OCI-LY1 (cell line): ENCODE results near the gene RIOK1.
"Not testable (repeated sequence)": the region's sequence is repeated elsewhere in the genome, so short reads cannot be mapped to it uniquely, and the experiment has no call there.

ENCODE experiments used
- H2AFZ ChIP-seq: fragments of 200-600 bp; sonication (generic), shearing (Covaris generic); 2 replicates; pipeline ENCODE4 v1.6.0; 2014; ENCODE audit warnings: antibody characterized with exemption, mild to moderate bottlenecking, low read length
- H3F3A ChIP-seq: fragments of 200-600 bp; sonication (generic), shearing (Covaris generic); 2 replicates; pipeline ENCODE4 v1.6.0; 2014; ENCODE audit warnings: mild to moderate bottlenecking, antibody characterized with exemption, low read length, moderate library complexity; ENCODE audit not compliant: insufficient read depth
- H3K27ac ChIP-seq: fragments of 200-600 bp; sonication (generic); 2 replicates; pipeline ENCODE4 v1.5.1; 2014; ENCODE audit warnings: low read length, mixed run types, mild to moderate bottlenecking, low read depth; ENCODE audit not compliant: poor library complexity, severe bottlenecking
- H3K27me3 ChIP-seq: fragments of 200-600 bp; sonication (generic); 2 replicates; pipeline ENCODE4 v1.6.0; 2014; ENCODE audit warnings: antibody characterized with exemption, mild to moderate bottlenecking, low read length, moderate library complexity; ENCODE audit not compliant: insufficient read depth
- H3K36me3 ChIP-seq: fragments of 200-600 bp; sonication (generic); 2 replicates; pipeline ENCODE4 v1.6.1; 2014; ENCODE audit warnings: mild to moderate bottlenecking, antibody characterized with exemption, low read length, moderate library complexity, mixed read lengths; ENCODE audit not compliant: insufficient read depth
- H3K4me1 ChIP-seq: fragments of 200-600 bp; sonication (generic); 2 replicates; pipeline ENCODE4 v1.5.1; 2014; ENCODE audit warnings: mild to moderate bottlenecking, low read length, moderate library complexity; ENCODE audit not compliant: insufficient read depth, severe bottlenecking
- H3K4me2 ChIP-seq: fragments of 200-600 bp; sonication (generic), shearing (Covaris generic); 2 replicates; pipeline ENCODE4 v1.6.1; 2014; ENCODE audit warnings: low read length
- H3K4me3 ChIP-seq: fragments of 200-600 bp; sonication (generic); 2 replicates; pipeline ENCODE4 v1.5.1; 2014; ENCODE audit warnings: low read length, low read depth, mild to moderate bottlenecking, mixed read lengths; ENCODE audit not compliant: poor library complexity, severe bottlenecking
- H3K79me2 ChIP-seq: fragments of 200-600 bp; shearing (Covaris generic); 2 replicates; pipeline ENCODE4 v1.6.1; 2016; ENCODE audit warnings: mixed run types, low read length, mixed read lengths; ENCODE audit not compliant: insufficient read depth
- H3K9ac ChIP-seq: fragments of 200-600 bp; sonication (generic), shearing (Covaris generic); 2 replicates; pipeline ENCODE4 v1.6.1; 2014; ENCODE audit warnings: mild to moderate bottlenecking, low read length, mixed read lengths
- H3K9me2 ChIP-seq: fragments of 200-600 bp; sonication (generic), shearing (Covaris generic); 2 replicates; pipeline ENCODE4 v1.6.1; 2014; ENCODE audit warnings: low read depth, mild to moderate bottlenecking, low read length, mixed read lengths
- H3K9me3 ChIP-seq: fragments of 200-600 bp; shearing (Covaris generic); 2 replicates; pipeline ENCODE4 v1.6.1; 2014; ENCODE audit warnings: low read length, mixed read lengths
- H4K20me1 ChIP-seq: fragments of 200-600 bp; sonication (generic), shearing (Covaris generic); 2 replicates; pipeline ENCODE4 v1.6.0; 2016; ENCODE audit warnings: mild to moderate bottlenecking, low read length; ENCODE audit not compliant: insufficient read depth
- EZH2 ChIP-seq: fragments of 200-600 bp; sonication (generic), shearing (Covaris generic); IDR thresholded peaks from 2 replicates; pipeline ENCODE4 v1.8.0; 2017; ENCODE audit warnings: borderline replicate concordance, mixed run types, mild to moderate bottlenecking, antibody characterized with exemption, low read length, moderate library complexity, mixed read lengths
- TF ChIP-seq, protein P1 (sequence below): fragments of 200-600 bp; sonication (generic), shearing (Covaris generic); IDR thresholded peaks from 2 replicates; pipeline ENCODE4 v1.5.1; 2017; ENCODE audit warnings: mild to moderate bottlenecking, antibody characterized with exemption, low read length, moderate library complexity, mixed read lengths

The RIOK1 gene

DNA sequence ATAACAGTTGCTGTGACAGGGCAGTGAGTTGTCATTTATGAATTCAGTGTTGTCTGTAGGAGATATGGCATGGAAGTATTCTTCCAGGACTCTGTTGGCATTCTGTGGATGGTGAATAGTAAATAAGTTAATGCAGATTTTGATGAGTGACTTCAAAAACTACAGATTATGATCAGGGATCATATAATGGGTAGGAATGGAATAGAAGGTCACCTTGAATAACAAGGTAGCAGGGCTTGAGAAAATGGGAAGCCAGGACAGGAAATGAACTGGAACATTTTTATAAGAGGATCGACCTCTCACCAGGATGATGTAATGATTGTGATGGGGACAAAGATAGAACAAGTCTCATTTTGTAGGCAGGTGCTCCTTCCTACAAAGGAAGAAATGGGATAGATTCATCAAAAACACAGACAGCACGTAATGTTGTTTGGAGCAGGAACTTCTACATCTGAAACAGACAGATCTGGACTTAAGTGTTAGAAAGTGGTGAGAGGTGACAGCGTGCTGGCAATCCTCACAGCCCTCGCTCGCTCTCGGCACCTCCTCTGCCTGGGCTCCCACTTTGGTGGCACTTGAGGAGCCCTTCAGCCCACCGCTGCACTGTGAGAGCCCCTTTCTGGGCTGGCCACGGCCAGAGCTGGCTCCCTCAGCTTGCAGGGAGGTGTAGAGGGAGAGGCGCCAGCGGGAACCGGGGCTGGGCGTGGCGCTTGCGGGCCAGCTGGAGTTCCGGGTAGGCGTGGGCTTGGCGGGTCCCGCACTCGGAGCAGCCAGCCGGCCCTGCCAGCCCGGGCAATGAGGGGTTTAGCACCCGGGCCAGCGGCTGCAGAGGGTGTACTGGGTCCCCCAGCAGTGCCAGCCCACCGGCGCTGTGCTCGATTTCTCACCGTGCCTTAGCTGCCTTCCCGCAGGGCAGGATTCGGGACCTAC lies 45.8 kb upstream of the RIOK1 start:
- no peak overlapping the region for H3K27ac ChIP-seq
- H3K9me2 ChIP-seq = no peaks in the 10 kb centered on the region
- H3K27me3 ChIP-seq = no peaks in the 10 kb centered on the region
- TF ChIP-seq, protein P1, sequence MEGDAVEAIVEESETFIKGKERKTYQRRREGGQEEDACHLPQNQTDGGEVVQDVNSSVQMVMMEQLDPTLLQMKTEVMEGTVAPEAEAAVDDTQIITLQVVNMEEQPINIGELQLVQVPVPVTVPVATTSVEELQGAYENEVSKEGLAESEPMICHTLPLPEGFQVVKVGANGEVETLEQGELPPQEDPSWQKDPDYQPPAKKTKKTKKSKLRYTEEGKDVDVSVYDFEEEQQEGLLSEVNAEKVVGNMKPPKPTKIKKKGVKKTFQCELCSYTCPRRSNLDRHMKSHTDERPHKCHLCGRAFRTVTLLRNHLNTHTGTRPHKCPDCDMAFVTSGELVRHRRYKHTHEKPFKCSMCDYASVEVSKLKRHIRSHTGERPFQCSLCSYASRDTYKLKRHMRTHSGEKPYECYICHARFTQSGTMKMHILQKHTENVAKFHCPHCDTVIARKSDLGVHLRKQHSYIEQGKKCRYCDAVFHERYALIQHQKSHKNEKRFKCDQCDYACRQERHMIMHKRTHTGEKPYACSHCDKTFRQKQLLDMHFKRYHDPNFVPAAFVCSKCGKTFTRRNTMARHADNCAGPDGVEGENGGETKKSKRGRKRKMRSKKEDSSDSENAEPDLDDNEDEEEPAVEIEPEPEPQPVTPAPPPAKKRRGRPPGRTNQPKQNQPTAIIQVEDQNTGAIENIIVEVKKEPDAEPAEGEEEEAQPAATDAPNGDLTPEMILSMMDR = no peak
- no peak for TF ChIP-seq EZH2
- no peak overlapping the region for H3K9ac ChIP-seq
- H3F3A ChIP-seq = no peaks in the 10 kb centered on the region
- no peaks in the 10 kb centered on the region for H3K4me1 ChIP-seq
- no peaks in the 10 kb centered on the region for H4K20me1 ChIP-seq
- no peaks in the 10 kb centered on the region for H3K79me2 ChIP-seq
- no peak overlapping the region for H3K4me3 ChIP-seq
- H3K4me2 ChIP-seq = no peak overlapping the region
- H3K9me3 ChIP-seq = no peaks in the 10 kb centered on the region
- H2AFZ ChIP-seq = no peak overlapping the region
- no peaks in the 10 kb centered on the region for H3K36me3 ChIP-seq

DNA sequence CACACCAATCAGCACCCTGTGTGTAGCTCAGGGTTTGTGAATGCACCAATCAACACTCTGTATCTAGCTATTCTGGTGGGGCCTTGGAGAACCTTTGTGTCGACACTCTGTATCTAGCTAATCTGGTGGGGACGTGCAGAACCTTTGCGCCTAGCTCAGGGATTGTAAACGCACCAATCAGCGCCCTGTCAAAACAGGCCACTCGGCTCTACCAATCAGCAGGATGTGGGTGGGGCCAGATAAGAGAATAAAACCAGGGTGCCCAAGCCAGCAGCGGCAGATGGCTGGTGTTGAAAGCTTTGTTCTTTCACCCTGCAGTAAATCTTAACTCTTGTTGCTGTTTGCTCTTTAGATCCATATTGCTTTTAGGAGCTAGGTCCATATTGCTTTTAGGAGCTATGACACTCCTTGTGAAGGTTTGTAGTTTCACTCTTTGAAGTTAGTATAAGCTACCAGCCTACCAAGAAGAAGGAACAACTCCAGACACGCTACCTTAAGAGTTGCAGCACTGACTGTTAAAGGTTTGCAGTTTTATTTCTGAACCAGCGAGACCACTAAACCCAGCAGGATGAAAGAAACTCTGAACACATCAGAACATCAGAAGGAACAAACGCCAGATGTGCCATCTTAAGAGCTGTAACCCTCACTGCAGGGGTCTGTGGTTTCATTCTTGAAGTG lies 44.7 kb upstream of the RIOK1 start:
- not testable (repeated sequence) for H3K27me3 ChIP-seq, H2AFZ ChIP-seq, H3K9me2 ChIP-seq, H3K9me3 ChIP-seq, H3K27ac ChIP-seq, H3K36me3 ChIP-seq, H4K20me1 ChIP-seq, H3K4me2 ChIP-seq, H3K79me2 ChIP-seq, H3K9ac ChIP-seq, H3K4me3 ChIP-seq, H3K4me1 ChIP-seq, H3F3A ChIP-seq

- not testable (repeated sequence) for H3K4me3 ChIP-seq, H3K4me2 ChIP-seq, H3K9ac ChIP-seq, H3K79me2 ChIP-seq, H3K4me1 ChIP-seq, H3K27me3 ChIP-seq, H3K9me2 ChIP-seq, H3K27ac ChIP-seq, H3F3A ChIP-seq, H3K9me3 ChIP-seq, H2AFZ ChIP-seq, H3K36me3 ChIP-seq, H4K20me1 ChIP-seq
Observed at GRCh38 chr6:7347551-7347997, 42.0 kb upstream of the RIOK1 start.

GRCh38 chr6:7350591-7350990 lies 39.0 kb upstream of the RIOK1 start:
- not testable (repeated sequence) for H3K4me3 ChIP-seq, H3K9me3 ChIP-seq, H4K20me1 ChIP-seq, H3F3A ChIP-seq, H3K36me3 ChIP-seq, H3K9me2 ChIP-seq, H2AFZ ChIP-seq, H3K4me2 ChIP-seq, H3K79me2 ChIP-seq, H3K27me3 ChIP-seq, H3K9ac ChIP-seq, H3K27ac ChIP-seq, H3K4me1 ChIP-seq

DNA sequence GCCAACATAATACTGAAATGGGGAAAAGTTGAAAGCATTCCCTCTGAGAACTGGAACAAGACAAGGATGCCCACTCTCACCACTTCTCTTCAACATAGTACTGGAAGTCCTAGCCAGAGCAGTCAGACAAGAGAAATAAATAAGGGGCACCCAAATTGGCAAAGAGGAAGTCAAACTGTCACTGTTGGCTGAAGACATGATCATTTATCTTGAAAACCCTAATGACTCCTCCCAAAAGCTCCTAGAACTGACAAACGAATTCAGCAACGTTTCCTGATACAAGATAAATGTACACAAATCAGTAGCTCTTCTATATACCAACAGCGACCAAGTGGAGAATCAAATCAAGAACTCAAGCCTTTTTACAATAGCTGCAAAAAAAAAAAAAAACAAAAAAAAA lies 37.7 kb upstream of the RIOK1 start:
- not testable (repeated sequence) for H3K79me2 ChIP-seq, H3K9me3 ChIP-seq, H3K27me3 ChIP-seq, H4K20me1 ChIP-seq, H3K9ac ChIP-seq, H3K4me2 ChIP-seq, H3F3A ChIP-seq, H3K36me3 ChIP-seq, H3K9me2 ChIP-seq, H3K27ac ChIP-seq, H3K4me1 ChIP-seq, H3K4me3 ChIP-seq, H2AFZ ChIP-seq
